ENCODE results near the gene PRKN. TPM values are rescaled to one million over a fixed set of nuclear protein-coding genes. Genes with fewer than 3 reads are reported as not detected.

The PRKN gene
- total RNA-seq, 1 donor from 2014 or later, result 2.8 TPM

DNA sequence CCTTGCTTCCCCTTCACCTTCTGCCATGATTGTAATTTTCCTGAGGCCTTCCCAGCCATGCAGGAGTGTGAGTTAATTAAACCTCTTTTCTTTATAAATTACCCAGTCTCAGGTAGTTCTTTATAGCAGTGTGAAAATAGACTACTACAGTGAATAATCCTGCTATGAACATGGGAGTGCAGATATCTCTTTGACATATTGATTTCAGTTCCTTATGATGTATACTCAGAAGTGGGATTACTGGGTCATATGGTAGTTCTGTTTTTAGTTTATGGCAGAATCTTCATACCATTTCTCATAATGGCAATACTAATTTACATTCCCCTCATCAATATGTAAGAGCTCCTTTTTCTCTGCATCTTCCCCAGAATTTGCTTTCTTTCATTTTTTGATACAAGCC lies 26.2 kb upstream of the PRKN start:
- Mint-ChIP-seq H3K27ac (no peak overlapping the region), H3K9me3 (no peaks in the 10 kb centered on the region), H3K27me3 (ENCODE audit: insufficient read depth, low read depth) (no peaks in the 10 kb centered on the region), H3K4me1 (no peaks in the 10 kb centered on the region), H3K4me3 (no peak overlapping the region), H3K36me3 (no peaks in the 10 kb centered on the region)
- Histone ChIP-seq H3K4me1 (no peaks in the 10 kb centered on the region), H2AFZ (replicated peaks) (no peak overlapping the region), H3F3A (ENCODE audit: low read depth) (no peaks in the 10 kb centered on the region), H3K9ac (no peak overlapping the region), H3K9me3 (ENCODE audit: low read depth) (no peaks in the 10 kb centered on the region), H3K79me2 (ENCODE audit: low read depth) (no peaks in the 10 kb centered on the region), H3K27me3 (no peaks in the 10 kb centered on the region), H3K4me2 (no peak overlapping the region), H3K27ac (no peak overlapping the region), H3K4me3 (no peak overlapping the region), H4K20me1 (ENCODE audit: low read depth) (no peaks in the 10 kb centered on the region), H3K36me3 (no peaks in the 10 kb centered on the region)
- TF ChIP-seq, protein P1, sequence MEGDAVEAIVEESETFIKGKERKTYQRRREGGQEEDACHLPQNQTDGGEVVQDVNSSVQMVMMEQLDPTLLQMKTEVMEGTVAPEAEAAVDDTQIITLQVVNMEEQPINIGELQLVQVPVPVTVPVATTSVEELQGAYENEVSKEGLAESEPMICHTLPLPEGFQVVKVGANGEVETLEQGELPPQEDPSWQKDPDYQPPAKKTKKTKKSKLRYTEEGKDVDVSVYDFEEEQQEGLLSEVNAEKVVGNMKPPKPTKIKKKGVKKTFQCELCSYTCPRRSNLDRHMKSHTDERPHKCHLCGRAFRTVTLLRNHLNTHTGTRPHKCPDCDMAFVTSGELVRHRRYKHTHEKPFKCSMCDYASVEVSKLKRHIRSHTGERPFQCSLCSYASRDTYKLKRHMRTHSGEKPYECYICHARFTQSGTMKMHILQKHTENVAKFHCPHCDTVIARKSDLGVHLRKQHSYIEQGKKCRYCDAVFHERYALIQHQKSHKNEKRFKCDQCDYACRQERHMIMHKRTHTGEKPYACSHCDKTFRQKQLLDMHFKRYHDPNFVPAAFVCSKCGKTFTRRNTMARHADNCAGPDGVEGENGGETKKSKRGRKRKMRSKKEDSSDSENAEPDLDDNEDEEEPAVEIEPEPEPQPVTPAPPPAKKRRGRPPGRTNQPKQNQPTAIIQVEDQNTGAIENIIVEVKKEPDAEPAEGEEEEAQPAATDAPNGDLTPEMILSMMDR (IDR thresholded peaks at IDR 0.05), result no peak
- TF ChIP-seq EZH2phosphoT487 (IDR thresholded peaks at IDR 0.05) (no peak), EZH2 (IDR thresholded peaks at IDR 0.05) (no peak)
- DNase-seq (ENCODE audit: low spot score), result no peak

DNA sequence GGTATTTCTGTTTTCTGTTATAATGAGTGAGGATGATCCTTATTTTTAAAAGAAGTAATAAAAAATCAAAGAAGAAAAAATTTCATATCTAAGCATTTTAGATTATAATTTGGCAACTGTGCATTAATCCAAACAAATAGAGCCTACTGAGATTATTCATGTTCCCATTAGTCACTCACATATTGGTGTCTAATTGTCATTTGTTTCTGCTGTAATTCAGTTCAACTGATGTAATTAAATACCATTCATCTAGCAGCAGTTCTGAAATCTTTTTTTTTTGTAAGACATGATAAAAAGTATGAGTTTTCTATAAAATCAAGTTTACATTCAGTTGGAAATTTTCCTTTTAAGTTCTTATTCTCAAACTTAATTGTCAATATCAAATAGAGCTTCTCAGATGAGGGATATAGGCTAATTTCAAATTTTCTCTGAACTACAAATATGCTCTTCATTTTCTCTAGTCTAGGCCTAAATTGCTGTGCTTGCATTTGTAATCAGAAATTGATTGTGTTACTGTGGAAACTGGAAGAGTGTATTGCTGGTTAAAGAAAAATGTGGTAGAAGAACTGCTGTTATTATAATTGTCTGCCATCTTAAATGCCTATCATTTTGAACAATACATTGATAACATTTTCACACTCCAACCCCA lies 23.8 kb upstream of the PRKN start:
- Mint-ChIP-seq H3K4me3 (no peak overlapping the region), H3K27ac (no peak overlapping the region), H3K36me3 (no peaks in the 10 kb centered on the region), H3K27me3 (ENCODE audit: insufficient read depth, low read depth) (no peaks in the 10 kb centered on the region), H3K4me1 (no peaks in the 10 kb centered on the region), H3K9me3 (no peaks in the 10 kb centered on the region)
- no peak for DNase-seq (ENCODE audit: low spot score)
- Histone ChIP-seq H2AFZ (replicated peaks) (no peak overlapping the region), H3K4me1 (no peaks in the 10 kb centered on the region), H3K27me3 (no peaks in the 10 kb centered on the region), H4K20me1 (ENCODE audit: low read depth) (no peaks in the 10 kb centered on the region), H3K36me3 (no peaks in the 10 kb centered on the region), H3K4me2 (no peak overlapping the region), H3K4me3 (no peak overlapping the region), H3K27ac (no peak overlapping the region), H3K79me2 (ENCODE audit: low read depth) (no peaks in the 10 kb centered on the region), H3F3A (ENCODE audit: low read depth) (no peaks in the 10 kb centered on the region), H3K9ac (no peak overlapping the region), H3K9me3 (ENCODE audit: low read depth) (no peaks in the 10 kb centered on the region)
- TF ChIP-seq EZH2phosphoT487 (IDR thresholded peaks at IDR 0.05) (no peak), EZH2 (IDR thresholded peaks at IDR 0.05) (no peak)
- TF ChIP-seq, protein P1 (IDR thresholded peaks at IDR 0.05), result no peak

DNA sequence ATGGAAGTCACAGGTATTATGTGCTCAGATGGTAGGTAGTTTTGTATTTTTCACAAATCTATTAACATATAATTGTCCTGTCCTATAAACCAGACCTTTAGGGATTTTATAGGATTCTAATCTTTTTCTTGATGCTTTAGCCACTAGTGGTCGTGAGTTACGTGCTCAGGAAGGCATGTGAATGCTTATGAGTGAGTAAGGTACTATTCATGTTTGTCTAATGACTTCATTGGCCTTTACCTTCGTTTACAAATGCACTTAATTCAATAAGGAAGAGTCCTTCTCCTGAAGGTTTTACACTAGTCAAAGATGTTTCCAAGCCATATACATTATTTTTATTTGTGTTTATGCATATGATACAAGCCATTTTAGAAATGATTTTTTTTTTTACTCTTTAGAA lies 23.2 kb upstream of the PRKN start:
- no peak overlapping the region for H3K27ac Mint-ChIP-seq
- H3K4me1 Mint-ChIP-seq, result no peaks in the 10 kb centered on the region
- no peaks in the 10 kb centered on the region for H3K36me3 Mint-ChIP-seq
- H3K4me3 Mint-ChIP-seq, result no peak overlapping the region
- Histone ChIP-seq H3K4me1 (no peaks in the 10 kb centered on the region), H3K36me3 (no peaks in the 10 kb centered on the region), H3F3A (ENCODE audit: low read depth) (no peaks in the 10 kb centered on the region), H3K4me3 (no peak overlapping the region), H3K27me3 (no peaks in the 10 kb centered on the region), H3K27ac (no peak overlapping the region), H3K9ac (no peak overlapping the region), H4K20me1 (ENCODE audit: low read depth) (no peaks in the 10 kb centered on the region), H3K4me2 (no peak overlapping the region), H2AFZ (replicated peaks) (no peak overlapping the region), H3K9me3 (ENCODE audit: low read depth) (no peaks in the 10 kb centered on the region), H3K79me2 (ENCODE audit: low read depth) (no peaks in the 10 kb centered on the region)
- no peak for DNase-seq (ENCODE audit: low spot score)
- no peaks in the 10 kb centered on the region for H3K9me3 Mint-ChIP-seq
- no peaks in the 10 kb centered on the region for H3K27me3 Mint-ChIP-seq (ENCODE audit: insufficient read depth, low read depth)
- no peak for TF ChIP-seq EZH2phosphoT487 (IDR thresholded peaks at IDR 0.05)

DNA sequence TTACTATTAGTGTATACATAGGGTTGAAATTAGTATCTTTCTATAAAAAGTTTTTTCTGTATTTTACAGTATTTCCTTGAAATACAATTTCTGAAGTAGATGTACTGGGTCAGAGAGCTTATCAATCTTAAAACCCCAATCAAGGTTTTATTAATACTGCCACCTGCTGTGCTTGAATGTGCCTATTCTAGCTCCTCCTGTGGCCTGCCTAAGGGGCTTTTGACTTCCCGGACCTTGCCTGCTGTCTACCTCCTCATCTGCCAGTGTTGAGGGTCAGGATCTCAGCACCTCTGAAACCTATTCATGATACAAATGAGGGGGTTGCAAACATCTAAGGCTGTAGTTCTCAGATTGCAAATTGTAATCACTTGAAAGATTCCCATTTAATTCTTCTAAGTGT lies 9.4 kb upstream of the PRKN start:
- peaks cover 2% of the 10 kb centered on the region for H3K9me3 Mint-ChIP-seq
- H3K4me3 Mint-ChIP-seq, result no peak overlapping the region
- no peaks in the 10 kb centered on the region for H3F3A ChIP-seq (ENCODE audit: low read depth)
- no peaks in the 10 kb centered on the region for H3K36me3 ChIP-seq
- H3K4me1 ChIP-seq, result peaks cover 3% of the 10 kb centered on the region
- no peaks in the 10 kb centered on the region for H3K27me3 ChIP-seq
- no peak overlapping the region for H3K9ac ChIP-seq
- no peak overlapping the region for H3K27ac ChIP-seq
- H4K20me1 ChIP-seq (ENCODE audit: low read depth), result no peaks in the 10 kb centered on the region
- H3K4me3 ChIP-seq, result no peak overlapping the region
- H2AFZ ChIP-seq (replicated peaks), result no peak overlapping the region
- TF ChIP-seq EZH2phosphoT487 (IDR thresholded peaks at IDR 0.05), result no peak
- no peak for TF ChIP-seq EZH2 (IDR thresholded peaks at IDR 0.05)
- TF ChIP-seq, protein P1 (IDR thresholded peaks at IDR 0.05), result no peak
- no peaks in the 10 kb centered on the region for H3K79me2 ChIP-seq (ENCODE audit: low read depth)
- H3K4me1 Mint-ChIP-seq, result peaks cover 12% of the 10 kb centered on the region
- H3K4me2 ChIP-seq, result no peak overlapping the region
- H3K27ac Mint-ChIP-seq, result no peak overlapping the region
- H3K9me3 ChIP-seq (ENCODE audit: low read depth), result no peaks in the 10 kb centered on the region
- no peaks in the 10 kb centered on the region for H3K36me3 Mint-ChIP-seq
- H3K27me3 Mint-ChIP-seq (ENCODE audit: insufficient read depth, low read depth), result peaks cover 2% of the 10 kb centered on the region
- DNase-seq (ENCODE audit: low spot score), result no peak

Measured in neural progenitor cell (in vitro differentiated cells).